Activated naive CD4-positive, alpha-beta T cell treated with Interleukin-2 at 50 U/mL for 16 hours (primary cell): Measurements from ENCODE around the gene ARAP1.
A peak's percentile ranks its signal among the peaks of the same experiment; 100 is the strongest.
"Not testable (repeated sequence)": the region's sequence is repeated elsewhere in the genome, so short reads cannot be mapped to it uniquely, and the experiment has no call there.

Experiments
- DNase-seq: peaks from one replicate; pipeline ENCODE4 v3.0.0-alpha.2; 2020

Gene ARAP1

GRCh38 chr11:72752088-72752914 is at the start of gene ARAP1:
ARAP1 (minus strand) TSS chr11:72752408; CDS start chr11:72727128, 25,280 bp downstream.
- peak; percentile 78 for DNase-seq

DNA sequence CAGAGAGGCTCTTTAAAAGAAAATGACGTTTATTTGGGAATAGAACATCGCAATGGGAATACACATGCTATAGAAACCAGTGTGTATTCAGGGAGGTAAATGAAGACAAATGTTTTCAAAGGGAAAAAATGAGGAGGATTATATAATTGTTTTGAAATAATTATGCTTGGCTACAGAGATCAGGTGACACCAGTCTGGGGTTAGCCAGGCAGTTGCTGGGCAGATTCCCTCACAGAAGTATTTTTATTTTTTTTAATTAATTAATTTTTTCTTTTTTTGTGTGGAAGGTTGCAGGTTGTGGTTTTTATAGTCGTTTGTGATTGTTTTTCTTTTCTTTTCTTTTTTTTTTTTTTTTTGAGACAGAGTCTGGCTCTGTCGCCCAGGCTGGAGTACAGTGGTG is 47.2 kb upstream of the ARAP1 start:
- no peak for DNase-seq

DNA sequence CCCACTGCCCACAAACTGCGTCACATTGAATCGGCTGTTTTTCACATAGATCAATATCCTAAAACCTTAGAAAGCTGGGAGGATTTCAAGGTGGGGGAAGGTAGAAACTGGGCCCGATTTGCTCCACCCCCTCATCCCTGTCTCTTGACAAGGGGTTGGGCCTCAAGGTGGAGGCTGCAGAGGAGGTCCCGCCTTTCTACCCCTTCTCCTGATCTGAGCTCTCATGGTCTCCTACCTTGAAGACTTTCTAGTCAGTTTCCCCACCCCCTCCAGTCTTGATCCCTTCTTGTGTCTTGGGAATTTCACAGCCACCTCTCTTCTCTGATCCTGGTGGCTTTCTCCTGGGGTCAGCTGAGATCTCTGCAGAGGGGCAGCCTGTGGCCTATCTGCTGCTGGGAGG is 46.2 kb upstream of the ARAP1 start:
- DNase-seq: no peak

- DNase-seq: peak; percentile 94
These were observed 41.5 kb upstream of the ARAP1 start, which contains the start of gene STARD10 for GRCh38 chr11:72793425-72794367. STARD10 (minus strand) TSS chr11:72794047; CDS start chr11:72781181, 12,866 bp downstream.

- DNase-seq: no peak
These were observed 40.8 kb upstream of the ARAP1 start for GRCh38 chr11:72793076-72793424.

DNA sequence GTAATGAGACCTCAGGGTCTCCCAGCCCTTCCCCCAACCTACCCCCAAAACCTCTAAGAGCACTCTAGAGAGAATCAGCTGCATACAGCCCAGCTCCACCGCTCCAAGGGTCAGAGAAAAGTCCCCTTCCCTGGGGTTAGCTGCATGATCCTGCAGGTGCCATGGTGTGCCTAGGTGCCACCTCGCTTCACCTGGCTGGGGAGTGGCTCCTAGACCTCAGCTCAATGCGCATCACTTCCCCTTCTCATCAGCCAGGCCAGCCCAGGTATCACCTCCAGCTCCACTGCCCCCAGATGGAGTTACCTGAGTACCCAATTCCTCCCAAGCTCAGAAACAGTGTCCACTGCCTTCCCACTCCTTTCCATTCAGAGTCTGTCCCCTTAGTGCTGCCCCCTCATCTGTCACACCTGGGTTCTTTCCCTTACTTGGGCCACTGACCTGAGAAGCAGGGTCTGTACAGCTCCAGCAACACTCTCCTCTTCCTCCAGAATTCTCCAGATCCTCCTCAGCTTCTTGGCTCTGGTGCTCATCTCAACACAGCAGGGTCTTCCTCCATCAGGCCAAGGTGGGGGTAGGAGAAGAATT is 40.3 kb upstream of the ARAP1 start:
- DNase-seq: no peak

- not testable (repeated sequence) for DNase-seq
These were observed 39.0 kb upstream of the ARAP1 start for GRCh38 chr11:72791228-72791627.

GRCh38 chr11:72789493-72790131 is 37.4 kb upstream of the ARAP1 start:
- DNase-seq: no peak

GRCh38 chr11:72788241-72788640 is 36.0 kb upstream of the ARAP1 start:
- DNase-seq: no peak

DNA sequence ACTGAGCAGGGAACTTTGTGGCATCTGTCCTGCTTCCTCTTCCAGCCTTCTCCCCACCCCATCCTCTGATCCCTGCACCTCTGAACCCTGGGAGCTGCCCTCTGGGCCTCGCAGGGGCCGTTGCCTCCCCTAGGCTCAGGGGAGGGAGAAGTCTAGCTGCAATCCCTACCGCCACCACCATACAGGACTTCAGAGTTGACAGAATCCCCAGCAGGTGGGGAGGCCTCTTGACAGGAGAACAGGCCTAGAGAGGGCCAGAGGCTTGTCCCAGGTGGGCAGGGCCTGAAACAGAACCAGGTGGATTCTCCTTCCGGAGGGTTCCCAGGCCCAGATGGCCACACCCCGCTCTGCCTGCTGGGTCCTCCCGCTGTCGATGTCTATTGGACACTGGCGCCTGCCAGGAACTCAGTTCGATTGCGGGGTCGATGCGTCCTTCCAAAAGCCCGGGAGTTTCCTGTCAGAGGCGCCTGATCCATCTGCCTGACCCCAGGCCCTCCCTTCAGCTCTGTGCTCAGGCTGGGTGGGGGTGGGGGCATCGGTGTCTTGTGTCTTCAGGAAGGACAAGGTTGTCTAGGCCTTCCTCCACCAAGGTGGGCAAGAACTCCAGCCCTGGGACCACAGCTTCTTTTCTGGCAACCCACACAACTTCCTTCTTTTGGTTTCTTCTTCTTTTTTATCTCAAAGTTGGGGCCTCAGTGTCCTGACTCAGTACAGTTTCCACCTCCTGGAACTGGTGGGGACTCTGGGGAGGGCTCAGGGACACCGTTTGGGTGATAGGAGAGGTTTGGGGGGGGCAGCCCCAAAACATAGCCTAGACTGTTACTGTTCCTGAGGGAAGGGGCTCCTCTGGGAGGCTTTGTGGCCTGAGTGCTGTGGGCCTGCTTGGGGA is 35.3 kb upstream of the ARAP1 start:
- no peak for DNase-seq

- DNase-seq: no peak
These were observed 34.4 kb upstream of the ARAP1 start for GRCh38 chr11:72786305-72787215.

DNA sequence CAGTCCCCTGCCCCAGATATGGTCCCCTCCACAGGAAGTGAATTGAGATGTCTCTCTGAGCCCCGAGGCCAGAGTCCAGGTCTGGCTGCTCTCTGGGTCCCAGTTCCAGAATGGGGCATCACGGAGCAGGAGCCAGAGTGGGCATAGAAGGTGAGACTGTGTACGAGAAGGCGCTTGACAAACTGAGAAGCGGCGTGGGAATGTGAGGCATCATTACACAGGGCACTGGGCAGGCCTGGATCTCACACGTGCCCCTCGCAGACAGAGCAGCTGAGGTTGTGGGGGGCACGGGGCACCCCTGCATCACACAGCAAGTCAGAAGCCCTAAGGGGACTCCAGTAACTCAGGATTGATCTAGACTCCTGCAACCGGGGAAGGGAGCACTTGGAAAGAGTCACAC is 32.5 kb upstream of the ARAP1 start:
- no peak for DNase-seq

DNA sequence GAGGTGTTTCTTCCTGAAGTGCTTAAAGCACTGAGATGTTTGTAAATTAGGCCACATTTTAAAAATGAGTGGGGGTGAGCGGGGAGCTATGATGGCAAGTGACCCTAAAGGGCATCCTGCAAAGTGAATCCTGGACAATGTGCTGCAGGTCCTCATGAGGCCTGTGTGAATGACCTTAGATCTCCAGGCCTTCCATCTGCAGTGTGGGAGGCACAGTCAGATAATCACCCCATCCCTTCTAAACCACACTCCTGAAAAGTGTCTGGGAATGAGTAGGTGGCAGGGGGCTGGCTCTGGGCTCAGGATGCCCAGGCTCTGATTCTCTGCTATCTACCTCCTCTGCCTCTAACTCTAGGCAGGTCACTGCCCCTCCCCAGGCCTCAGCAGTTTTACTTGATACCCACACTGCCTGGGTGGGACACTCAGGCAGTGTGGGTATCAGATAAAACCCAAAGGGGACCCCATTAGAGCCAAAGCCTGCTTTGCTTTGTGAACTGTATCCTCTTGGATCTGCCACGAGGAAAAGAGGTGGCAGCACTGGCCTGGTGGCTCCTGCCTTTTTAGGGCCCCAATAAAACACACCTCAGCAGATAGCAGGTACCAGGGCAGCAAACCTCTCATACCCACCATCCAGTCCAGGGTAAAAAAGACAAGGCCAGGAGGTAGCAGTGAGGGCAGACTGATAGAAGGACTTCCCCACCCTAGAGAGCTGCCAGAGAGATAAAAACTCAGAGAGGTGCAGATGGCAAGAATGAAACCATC is 31.1 kb upstream of the ARAP1 start:
- no peak for DNase-seq

DNA sequence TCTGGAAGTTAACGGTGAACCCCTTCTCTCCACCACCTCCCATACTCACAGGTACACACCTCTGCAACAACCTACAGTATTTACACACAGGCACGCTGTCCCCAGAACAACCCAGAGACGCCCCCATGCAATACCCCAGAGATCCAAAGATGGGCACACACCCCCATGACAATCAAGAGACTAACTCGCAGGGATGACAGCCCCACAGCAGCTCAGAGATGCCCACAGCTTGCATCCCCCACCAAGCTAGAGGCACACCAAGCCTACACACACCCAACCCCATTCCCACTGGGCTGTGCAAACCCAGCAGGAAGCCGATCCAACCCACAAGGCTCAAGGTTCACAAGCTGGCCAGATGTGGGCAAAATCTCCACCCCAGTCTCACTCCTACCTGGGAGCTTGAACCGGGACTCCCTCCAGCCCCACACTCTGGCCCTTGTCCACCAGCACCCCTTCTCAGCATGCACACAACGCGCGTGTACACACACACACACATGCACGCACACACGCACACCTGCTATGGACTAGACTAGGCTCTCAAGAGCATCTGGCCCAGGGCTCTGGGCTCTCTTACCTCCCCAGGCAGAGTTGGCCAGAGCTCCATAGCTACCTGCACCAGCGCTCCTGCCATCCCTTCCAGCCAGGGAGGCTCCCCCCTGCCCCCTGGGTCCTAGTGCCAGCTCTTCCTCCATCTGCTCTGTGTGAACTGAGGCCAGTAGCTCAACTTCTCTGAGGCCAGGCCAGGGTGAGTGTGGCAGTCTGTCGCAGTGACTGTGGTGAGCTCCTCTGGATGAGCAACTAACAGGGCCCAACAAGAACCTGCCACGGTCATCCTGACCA is 30.1 kb upstream of the ARAP1 start:
- DNase-seq: no peak

DNA sequence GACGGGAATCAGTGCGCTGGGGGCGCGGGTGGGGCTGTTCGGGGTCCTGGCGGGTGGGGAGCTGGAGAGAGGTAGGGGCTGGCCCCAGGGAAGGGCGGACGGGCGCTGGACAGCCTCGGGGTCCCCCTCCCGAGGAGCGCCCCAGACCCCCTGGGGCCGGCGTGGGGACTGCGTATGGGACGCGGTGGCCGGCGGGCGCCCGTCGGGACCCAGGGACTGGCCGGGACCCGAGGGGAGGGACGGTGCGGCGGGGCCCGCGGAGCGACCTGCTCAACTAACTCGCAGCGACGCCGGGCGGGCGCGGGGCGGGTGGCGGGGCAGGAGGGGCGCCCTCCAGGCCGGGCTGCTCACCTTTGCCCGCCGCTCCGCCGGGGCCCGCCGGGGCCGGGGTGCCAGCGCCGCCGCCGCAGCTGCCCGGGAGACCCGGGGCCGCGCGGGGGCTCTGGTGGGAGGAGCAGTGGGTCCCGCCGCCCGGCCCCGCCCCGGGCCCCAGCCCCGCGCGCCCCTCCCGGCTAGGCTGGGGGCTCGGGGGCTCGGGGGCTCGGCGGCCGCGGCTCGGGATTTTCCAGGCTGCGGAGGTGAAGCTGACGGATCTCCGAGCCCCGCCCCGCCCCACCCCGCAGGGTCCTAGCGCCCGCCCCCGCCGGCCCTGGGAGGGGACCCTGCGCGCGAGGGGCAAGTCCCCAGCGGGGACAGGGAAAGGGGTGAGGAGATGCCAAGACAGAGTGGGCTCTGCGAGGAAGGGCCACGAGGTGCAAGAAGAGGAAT is 29.3 kb upstream of the ARAP1 start:
- DNase-seq: peak; percentile 63

- no peak for DNase-seq
These were observed 28.8 kb upstream of the ARAP1 start for GRCh38 chr11:72781063-72781312.

DNA sequence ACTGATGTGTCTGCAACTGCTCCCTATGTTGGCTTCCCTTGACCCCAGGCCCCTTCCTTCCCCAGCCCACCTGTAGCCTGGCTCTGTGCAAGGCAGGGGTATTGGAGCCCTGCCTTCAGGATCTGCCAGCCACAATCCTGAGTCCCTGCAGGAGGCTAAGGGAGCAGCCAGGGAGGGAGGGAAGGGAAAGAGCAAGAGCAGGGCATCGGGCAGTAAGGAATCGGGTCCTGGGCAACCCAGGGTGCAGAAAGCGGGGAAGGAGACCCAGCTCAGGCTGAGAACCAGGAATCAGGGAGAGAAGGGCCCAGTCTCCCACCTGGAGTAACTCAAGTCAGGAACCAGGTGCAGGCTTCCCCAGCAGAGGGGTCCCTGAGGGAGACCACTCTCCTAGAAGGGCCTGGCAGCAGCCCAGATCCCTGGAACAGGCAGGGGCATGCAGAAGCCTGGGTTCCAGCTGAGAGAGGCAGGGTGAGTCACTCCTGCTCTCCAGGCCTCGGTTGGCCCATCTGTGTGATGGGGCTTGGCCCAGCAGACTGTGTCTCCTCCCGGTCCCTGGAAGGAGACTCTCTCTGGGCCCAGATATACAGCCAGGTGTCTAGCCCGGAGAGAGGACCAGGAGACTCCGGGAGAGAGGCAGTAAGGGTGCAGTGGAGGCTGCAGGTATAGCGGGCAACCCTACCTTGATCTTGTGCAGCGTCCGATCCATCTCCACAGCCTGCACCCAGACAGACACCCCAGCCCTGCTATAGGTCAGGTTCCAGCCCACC is 28.3 kb upstream of the ARAP1 start:
- no peak for DNase-seq
